ENCODE measurements around the gene PRKAG1. TPM values are rescaled to one million over a fixed set of nuclear protein-coding genes. Genes with fewer than 3 reads are reported as not detected.

PRKAG1 gene
- total and polyA plus RNA-seq, 11 donors = 72.0 to 107 (median 97.9) TPM

GRCh38 chr12:49014547-49014946 lies 4.0 kb downstream of the PRKAG1 start:
- Histone ChIP-seq H3K36me3 (peaks cover 0 to 38% (median 35%) of the 10 kb centered on the region in 9 donors), H3K4me1 (peaks cover 0 to 47% (median 26%) of the 10 kb centered on the region in 12 donors), H3K4me3 (no peak overlapping the region), H3K27ac (peak overlapping the region in 1 of 12 donors; percentile 29), H3K27me3 (no peaks in the 10 kb centered on the region), H3K9me3 (no peaks in the 10 kb centered on the region)
- intact Hi-C loops (cut with DNase I) = no loop called here
- WGBS, 4 donors = 18 to 47% (median 29%) methylated on average over 1 of the region's 1 CpG
- ATAC-seq (no peak), DNase-seq (peak in 1 of 5 donors; percentile 13)
- TF ChIP-seq POLR2A (IDR thresholded peaks at IDR 0.05) = no peak
- peak in 5 of 12 donors; percentile 11 to 34 (median 27) for TF ChIP-seq CTCF (IDR thresholded peaks at IDR 0.05)

- Histone ChIP-seq H3K4me1 (peaks cover 0 to 41% (median 23%) of the 10 kb centered on the region in 12 donors), H3K27ac (peak overlapping the region in 2 of 12 donors; percentile 13 to 22), H3K36me3 (peaks cover 0 to 49% (median 44%) of the 10 kb centered on the region in 9 donors), H3K27me3 (no peaks in the 10 kb centered on the region), H3K9me3 (no peaks in the 10 kb centered on the region), H3K4me3 (no peak overlapping the region)
- TF ChIP-seq CTCF (IDR thresholded peaks at IDR 0.05) (no peak), POLR2A (IDR thresholded peaks at IDR 0.05) (no peak)
- no peak for ATAC-seq
- DNase-seq = peak in 1 of 5 donors; percentile 15
- intact Hi-C loops (cut with DNase I) = no loop called here
- WGBS, 4 donors = 68 to 76% (median 69%) methylated on average over 3 of the region's 3 CpGs
These were observed 5.1 kb downstream of the PRKAG1 start for GRCh38 chr12:49013428-49013827.

GRCh38 chr12:49012739-49013138 lies 5.8 kb downstream of the PRKAG1 start:
- no peaks in the 10 kb centered on the region for H3K27me3 ChIP-seq
- ATAC-seq (no peak), DNase-seq (no peak)
- TF ChIP-seq POLR2A (IDR thresholded peaks at IDR 0.05) (no peak), CTCF (IDR thresholded peaks at IDR 0.05) (no peak)
- intact Hi-C loops (cut with DNase I) = no loop called here
- peaks cover 0 to 38% (median 22%) of the 10 kb centered on the region in 12 donors for H3K4me1 ChIP-seq
- no peak overlapping the region for H3K4me3 ChIP-seq
- peaks cover 0 to 55% (median 49%) of the 10 kb centered on the region in 9 donors for H3K36me3 ChIP-seq
- H3K27ac ChIP-seq = no peak overlapping the region
- no peaks in the 10 kb centered on the region for H3K9me3 ChIP-seq

GRCh38 chr12:49010092-49010668 lies 8.4 kb downstream of the PRKAG1 start:
- Histone ChIP-seq H3K27me3 (peaks cover 0 to 1% (median 0%) of the 10 kb centered on the region in 9 donors), H3K4me1 (peaks cover 0 to 20% (median 10%) of the 10 kb centered on the region in 12 donors), H3K36me3 (peaks cover 0 to 75% (median 62%) of the 10 kb centered on the region in 9 donors), H3K9me3 (no peaks in the 10 kb centered on the region), H3K27ac (no peak overlapping the region), H3K4me3 (no peak overlapping the region)
- DNase-seq (peak in 1 of 5 donors; percentile 11), ATAC-seq (no peak)
- intact Hi-C loops (cut with DNase I) = no loop called here
- 93 to 96% (median 95%) methylated on average over 3 of the region's 3 CpGs for WGBS, 4 donors
- TF ChIP-seq CTCF (IDR thresholded peaks at IDR 0.05) (no peak), POLR2A (IDR thresholded peaks at IDR 0.05) (no peak)

All from heart left ventricle (tissue), 16 donors.